ENCODE data around the gene ITGB4.

Gene ITGB4

DNA sequence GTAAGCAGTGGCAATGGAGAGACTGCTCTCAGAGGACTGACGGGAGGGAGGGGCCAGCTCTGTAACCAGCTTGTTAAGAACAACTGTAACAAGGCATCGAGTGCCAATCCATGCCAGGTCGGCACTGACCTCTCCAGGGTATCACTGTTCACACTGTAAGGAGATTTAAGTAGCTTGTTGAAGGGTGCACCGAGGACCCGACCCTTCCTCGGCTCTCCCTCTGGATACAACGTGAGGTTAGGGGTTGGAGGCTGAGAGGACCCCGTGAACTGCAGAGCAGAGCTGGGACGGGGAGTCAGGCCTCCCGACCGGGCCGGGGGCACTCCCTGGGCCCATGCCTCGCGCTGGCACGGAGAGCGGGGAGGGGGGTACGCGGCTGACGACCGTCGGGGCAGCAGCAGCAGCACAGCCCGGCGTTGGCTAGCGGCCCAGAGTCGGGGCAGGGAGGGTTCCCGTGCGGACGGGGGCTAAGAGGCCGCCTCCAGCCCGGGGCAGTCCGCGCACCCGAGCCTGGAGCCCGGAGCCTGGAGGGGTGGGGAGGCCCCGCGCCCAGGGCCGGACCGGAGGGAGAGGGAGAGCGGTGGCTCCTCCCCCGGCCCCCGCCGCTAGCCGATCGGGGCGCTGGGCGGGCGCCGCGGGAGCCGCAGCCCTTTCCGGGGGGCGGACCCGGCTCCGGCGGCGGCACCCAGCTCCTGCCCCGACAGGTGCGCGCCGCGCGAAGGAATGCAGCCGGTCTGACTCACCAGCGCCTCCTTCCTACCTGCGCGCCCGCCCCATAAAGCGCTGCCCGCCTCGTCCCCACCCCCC, at the start of gene ITGB4:
Gene ITGB4, plus strand, starts transcription at position 804 of the 807 bp plus-strand sequence. CDS start 3,245 bp downstream, outside the sequence.
- peak in 1 of 2 experiments; percentile 79 for DNase-seq

DNA sequence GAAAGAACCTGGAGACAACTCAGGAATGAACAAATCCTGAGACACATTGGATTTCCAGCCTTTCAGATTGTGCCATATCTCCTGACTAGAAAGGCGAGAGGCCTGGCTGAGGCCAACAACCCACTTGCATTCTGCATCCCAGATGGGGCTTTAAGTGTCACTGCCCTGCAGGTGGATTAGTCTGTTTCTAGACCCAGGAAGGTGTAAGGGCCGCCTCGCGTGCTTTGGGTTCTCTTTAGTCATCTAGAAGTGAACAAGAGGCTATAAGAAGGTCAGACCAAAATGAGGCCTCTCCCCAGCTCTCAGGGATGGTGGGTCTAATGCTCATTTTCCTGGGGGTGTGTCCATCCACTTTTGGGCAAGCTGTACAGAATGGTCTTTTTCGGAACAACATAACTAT, 49.2 kb upstream of the ITGB4 start:
- no peak for DNase-seq

DNA sequence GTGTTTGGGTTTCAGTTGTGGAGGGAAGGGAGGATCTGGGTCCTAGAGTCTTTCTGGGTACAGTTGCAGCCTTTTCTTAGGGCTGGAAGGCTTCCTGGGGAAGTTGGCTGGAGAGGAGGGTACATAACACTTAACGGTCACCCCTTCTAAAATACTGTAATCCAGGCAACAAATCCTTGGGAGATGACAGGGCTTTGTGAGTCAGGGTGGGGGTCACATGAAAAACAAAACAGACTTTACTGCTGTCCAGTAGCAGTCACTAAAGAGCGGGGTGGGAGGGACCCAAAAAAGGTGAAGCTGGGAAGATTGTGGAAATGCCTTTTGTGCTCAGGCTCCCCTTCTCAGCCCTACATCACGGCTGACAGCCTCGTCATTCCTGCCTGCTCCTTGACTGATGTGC, 47.8 kb upstream of the ITGB4 start:
- DNase-seq, result no peak

DNA sequence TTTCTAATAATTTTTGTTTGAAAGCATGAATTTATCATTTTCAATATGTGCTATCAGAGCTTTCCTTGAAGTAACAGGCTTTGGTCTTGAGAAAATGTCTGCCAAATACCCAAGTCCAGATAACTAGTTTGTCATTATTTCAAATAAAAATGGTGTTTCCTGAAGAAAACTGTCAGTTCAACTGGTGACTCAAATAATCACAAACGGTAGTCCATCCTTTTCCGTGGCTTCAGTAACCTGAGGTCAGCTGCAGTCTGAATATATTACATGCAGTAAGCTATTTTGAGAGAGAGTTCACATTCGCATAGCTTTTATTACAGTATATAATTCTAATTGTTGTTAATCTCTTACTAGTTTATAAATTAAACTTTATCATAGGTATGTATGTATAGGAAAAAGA, 44.8 kb upstream of the ITGB4 start:
- DNase-seq, result no peak

DNA sequence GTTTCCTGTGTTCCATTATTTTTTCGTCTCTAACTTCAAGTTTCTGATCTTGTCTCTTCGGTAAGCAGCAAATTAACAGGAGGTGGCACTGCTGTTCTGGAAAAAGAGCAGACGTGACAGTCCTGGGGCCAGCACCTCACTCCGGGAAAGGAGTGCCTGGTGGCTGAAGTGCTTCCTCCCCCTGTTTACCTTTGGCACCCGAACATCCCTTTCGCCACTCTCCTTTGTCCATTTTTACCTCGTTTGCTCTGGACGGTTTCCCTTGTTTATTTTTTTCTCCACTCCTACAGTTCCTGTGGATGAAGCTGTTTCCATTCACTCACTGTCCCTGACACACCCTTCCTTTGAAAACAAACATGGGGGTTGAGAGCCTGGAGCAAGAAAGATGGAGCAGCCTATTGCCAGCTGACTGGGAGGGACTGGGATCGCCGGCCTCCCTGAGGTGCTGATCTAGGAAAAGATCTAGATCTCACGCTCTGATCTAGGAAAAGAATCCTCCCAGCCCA, 41.5 kb upstream of the ITGB4 start:
- DNase-seq, result no peak

DNA sequence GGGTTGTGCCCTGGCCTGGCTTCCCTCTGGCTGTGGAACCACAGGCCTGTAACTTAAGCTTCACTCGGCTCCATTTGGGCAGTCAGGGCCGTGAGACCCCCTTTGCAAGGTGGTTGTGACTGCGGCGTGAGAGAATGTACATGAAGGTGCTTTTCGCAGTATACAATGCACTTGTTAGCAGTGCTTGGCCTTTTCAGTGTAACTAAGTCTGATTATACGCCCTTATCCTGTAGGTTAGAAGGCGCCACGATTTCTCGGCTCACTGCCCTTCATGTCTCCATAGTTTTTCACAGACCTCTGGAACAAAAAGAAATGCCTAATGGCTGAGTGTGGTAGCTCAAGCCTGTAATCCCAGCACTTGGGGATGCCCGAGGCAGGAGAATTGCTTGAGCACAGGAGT, 40.8 kb upstream of the ITGB4 start:
- no peak for DNase-seq

DNA sequence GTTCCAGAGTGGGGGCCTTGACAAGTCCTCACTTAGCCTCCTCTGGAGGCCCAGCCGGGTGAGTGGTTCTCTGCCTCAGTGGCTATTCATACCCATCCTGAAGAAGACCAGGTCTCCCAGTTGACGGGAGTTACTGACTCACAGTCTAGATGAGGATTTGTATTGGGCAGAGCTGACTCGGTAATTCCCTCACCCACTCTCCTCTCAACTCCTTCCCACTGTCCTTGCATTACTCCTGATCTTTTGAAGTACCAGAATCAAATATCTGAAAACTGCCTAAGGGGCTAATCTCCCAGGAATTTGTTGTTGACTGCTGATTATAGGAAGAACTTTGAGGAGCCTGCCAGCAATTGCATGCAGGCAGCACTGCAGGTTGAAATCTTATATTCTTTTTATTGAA, 40.0 kb upstream of the ITGB4 start:
- no peak for DNase-seq

DNA sequence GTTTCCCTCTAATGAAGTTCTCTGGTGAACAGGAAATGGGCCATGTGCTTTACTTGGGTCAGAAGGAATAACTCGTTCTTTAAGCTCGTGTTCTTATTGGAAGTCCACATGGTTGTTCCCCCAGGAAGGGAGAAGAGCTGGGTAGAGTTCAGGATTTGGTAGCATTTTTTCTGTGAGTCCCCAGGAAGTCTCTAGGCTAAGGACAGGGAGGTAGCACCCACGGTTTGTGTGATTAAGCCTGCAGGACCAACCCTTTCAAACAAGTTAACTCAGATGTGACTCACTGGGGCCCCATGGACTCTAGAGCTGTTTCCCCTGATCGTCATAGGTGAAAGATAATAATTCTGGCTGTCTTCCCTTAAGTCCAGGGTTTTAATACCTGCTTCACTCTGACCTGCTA, 37.7 kb upstream of the ITGB4 start:
- DNase-seq, result no peak

DNA sequence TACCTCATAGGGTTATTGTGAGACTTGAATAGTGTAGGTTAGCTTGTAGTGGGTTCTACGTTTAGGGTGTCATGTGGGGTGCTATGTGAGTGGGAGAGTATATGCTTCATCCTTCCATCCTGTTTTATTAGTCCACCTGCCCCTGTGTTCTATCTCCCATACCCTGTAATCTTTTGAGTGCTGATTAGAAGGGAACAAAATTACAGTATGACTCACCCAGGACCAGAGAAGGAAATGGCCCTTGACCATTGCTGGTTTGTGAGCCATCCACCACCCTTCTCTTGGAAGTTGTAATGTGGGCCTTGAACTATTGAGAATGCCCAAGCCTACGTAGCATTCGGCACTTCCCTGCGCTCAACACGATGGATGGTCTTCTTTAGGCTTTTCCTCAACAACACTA, 37.0 kb upstream of the ITGB4 start:
- no peak for DNase-seq

DNA sequence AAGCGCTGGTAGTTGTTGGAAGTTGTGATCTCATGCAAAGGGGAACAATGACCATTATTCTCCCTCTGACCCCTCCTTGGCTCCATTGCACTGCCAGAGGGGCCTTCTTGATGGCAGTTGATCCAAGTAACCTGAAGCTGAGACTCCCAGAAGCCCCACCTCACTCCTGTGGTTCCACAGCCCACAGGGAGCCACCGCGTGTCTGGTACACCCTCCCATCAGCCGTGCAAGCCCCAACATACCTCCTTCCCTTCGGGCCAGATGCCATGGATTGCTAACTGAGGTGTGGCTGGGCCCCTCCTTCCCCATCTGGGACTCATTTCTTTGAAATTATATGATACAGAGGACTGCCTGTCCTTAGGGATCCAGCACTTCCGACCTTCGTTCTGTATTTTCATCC, 36.3 kb upstream of the ITGB4 start:
- no peak for DNase-seq

DNA sequence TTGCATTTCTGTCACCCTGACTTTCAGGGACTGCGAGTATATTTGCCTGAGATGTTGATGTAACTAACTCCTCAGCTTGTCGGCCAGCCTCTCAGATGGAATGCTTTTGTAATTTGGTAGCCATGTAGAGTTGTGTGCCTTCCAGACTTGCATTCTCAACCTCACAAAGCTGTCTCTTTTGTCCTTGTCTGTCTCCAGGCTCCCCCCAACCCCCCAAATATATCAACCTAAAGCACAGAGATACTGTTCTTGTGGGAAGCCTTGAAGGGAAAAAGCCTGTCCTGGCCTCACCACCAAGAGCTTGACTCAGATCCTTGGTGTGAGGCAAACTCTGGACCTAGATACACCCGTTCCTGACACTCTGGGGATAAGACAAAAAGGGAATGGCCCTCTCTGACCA, 35.8 kb upstream of the ITGB4 start:
- no peak for DNase-seq

DNA sequence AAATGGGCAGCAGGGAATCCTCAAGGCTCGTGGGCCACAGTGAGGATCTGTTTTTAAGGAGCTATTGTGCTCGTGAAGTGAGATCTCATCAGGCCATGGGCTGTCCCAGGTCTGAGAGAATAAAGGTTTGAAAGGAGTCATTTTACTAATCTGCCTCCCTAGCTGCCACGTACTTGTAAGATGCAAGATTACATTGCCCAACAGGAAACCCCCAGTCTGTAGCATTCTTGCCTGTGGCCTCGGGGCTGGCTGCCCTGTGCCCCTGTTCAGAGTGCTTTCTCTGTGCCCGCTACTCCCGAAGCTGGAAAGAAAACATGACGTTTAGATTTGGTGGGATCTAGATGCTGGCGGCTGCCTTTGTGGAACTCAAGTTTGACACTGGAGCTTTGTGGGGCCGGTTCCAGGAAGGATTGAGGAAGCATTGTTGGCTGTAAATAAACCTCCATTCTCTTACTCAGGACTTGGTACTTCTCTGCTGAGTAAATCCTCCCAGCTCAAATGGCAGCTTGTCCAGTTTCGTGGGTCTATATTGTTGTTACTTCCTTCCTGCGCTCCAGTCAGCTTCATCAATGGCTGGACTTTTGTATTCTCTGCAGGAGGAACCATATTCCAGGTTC, 32.9 kb upstream of the ITGB4 start:
- no peak for DNase-seq

DNA sequence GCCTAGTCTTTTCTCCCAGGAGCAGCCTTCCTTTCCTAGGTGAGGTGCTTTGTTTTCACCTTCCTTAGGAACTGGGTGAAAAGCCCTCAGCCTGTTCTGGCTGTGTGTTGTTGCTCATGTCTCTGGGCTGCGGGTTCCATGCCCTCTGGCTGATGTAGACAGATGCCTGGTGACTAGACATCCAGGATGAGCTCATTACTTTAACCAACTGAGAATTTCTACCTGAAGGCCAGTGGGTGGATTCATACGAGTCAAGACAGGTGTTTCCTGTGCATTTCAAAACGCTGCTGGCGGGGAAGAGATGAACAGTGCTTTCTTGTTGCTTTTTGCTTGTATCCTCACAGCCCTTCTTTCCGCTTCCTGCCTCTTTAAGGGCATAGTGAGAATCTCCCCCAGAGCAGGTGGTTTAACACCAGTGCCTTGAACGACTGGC, 31.8 kb upstream of the ITGB4 start:
- DNase-seq, result no peak

DNA sequence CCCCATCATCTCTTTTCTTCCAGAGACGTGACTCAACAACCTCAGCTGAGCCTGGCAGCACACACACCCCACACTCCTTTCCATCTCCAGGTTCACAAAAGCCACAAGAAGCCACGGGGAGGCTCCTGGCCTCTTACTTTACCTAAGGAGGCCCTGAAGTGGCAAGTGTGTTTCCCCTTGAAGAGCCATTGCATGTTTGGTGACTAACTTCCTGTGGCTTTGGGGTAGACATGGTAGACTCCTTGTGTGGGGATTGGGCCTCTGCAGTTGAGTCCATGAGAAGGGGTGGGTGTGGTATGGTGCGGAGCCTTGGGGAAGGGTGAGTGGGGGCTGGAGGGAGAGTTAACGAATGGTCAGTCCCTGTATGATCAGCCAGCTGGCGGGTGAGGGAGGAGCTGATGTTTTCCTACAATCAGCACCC, 29.9 kb upstream of the ITGB4 start:
- DNase-seq, result no peak

DNA sequence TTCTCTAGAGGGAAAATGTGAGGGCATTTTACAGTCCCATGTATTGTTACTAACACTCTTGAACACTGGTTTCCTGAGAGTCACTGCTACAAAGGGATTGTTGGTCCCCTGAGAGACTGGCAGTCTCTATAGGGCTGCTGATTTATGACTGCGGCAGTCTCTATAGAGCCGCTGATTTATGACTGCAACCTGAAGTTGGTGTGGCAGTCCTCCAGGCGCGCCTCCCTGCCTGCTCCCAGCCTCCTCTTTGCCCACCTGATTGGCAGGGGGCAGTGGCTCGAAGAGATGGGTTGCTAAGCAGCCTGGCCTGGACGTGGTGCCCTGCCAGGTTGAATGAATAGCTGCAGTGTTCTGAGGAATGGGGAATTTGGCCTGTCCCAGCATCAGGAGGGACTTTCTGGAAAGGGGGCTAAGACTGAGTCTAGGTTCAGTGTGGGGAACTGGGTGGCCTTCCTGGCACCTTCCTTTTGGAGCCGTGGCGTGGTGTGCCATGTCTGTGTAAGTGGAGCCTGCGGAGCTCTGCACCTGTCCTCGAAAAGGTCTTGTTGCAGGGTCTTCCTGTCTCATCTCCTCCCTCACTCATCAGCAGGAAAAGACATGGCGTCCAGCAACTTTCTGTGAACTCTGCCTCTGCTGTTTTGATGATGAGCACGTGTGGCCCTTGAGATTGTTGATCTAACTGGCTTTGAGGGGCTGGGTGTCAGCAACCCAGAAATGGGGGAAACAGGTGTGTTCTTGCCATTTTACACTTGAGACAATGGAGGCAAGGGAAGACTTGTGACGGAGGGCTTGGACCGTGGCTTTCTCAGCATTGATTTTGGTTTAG, 29.2 kb upstream of the ITGB4 start:
- DNase-seq, result no peak

DNA sequence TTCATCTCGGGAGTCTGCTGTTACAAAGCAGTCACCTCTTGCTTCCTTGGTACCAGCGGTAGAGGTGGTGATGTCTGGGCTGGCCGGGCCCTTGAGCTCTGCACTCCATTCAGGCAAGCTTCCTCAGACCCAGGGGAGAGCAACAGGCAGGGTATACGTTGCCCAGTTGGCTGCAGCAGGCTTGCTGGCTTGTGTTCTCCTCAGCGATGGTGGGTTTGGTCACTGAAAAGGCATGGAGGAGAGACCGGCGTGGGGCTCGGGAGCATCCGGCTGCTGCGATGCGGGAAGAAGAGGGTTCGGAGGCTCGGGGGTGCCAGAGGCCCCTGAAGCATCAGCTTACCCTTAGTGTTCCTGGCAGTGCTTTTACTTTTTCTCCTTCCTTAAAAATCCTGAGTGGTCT, 28.3 kb upstream of the ITGB4 start:
- no peak for DNase-seq

DNA sequence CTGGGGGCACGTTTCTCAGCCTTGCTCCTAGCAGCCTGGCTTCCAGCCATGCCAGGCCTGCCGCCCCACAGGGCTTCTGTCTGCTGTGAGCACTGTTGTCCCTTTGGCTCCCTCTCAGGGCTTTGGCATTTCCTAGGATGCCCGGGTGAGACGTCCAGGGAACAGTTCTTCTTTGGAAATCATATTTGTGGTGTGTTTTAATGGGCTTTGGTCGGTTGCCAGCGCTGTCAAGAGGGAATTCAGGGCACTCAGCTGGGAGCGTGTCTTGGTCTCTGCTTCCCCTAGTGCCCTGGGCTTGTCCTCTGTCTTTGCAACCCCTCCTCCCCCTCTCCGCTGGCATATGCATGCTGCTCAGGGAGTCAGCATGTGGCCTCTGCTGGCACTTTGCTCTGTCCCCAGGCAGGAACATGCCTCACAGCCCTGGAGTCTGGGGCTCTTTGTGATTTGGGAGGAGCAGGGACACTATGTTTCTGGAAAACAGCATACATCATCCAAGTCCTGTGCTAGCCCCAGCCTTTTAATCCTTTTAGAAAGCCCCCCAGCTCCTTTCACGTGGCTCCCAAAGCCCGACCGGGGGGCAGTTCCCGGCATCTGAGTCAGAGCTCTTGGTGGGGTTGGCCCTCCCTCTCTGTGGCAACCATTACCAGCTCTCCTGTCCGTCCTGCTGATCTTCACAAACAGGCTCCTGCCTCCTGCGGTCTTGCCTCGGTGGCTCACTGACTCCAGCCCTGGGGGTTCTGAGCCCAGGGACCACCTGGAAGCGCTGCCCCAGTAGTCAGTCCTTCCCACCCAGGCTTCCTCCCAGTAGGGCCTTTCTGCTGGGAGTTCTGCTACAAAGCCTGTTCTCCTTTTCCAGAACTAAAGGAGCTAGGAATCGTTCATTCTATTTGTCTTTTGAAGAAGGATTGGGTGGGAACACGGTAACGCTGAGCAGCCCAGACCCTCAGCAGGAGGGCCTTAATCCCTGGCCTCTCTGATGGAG, 27.5 kb upstream of the ITGB4 start:
- no peak for DNase-seq

DNA sequence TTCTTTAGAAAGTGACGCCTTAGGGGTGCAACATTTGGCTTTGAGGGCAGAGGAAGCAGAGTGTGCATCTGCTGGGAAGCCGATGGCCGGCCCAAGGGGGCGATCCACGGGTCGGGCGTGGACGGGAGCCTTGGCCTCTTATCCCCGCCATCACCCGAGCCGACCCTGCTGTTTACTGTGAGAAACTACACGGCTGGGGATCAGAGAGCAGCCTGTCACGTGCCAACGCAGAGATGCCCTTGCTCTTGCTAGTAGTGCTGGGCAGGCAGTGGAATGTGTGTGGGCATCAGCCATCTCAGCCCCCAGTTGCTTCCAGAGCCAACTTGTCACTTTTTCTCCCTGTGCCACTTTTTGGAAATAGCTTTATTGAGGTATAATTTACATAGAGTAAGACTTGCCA, 26.7 kb upstream of the ITGB4 start:
- DNase-seq, result no peak

DNA sequence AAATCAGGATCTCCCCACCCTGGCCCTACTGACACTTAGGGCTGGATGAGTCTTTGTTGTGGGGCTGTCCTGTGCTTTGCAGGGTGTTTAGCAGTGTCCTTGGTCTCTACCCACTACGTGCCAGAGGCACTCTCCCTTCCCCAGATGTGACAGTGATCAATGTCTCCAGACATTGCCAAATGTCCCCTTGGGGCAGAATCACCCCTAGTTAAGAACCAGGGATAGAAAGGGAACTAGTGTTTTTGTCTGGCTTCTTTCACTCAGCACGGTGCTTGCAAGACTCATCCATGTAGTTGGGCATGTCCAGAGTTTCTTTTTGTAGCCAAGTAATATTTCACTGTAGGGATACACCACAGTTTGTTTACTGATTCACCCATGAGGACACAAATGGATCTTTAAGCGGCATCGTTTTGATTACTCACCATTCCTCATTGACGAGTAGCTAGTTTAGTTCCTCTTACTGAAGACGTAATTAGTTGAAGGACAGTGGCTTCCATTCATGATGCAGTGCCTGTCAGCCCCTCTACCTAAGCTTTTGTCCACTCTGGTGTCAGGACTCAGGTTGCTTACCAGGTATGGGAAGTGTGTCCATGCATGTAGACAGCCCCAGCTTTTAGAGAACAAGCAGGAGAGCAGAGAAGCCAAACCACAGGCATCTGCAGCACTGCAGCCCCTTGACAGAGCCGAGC, 26.0 kb upstream of the ITGB4 start:
- no peak for DNase-seq

DNA sequence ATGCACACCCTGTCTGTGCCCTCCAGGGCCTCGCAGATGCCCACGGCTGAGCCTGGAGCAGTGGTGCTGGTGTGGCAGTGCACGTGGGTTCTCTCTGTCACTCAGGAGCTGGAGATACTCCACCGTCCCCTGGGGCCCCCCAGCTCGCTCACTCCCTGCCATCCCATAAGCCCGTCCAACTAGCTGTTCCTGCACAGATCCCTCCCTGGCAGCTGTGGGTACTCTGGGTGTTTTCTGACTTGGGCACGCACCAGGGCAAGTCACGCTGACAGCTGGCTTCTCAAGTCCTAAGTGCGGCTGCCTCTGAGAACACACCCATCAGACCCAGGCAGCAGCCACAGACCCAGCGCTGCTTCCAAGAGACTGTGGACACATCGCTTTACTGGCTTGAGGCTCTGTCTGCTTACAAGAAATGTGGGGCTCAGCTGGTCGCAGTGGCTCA, 25.4 kb upstream of the ITGB4 start:
- DNase-seq, result no peak

DNA sequence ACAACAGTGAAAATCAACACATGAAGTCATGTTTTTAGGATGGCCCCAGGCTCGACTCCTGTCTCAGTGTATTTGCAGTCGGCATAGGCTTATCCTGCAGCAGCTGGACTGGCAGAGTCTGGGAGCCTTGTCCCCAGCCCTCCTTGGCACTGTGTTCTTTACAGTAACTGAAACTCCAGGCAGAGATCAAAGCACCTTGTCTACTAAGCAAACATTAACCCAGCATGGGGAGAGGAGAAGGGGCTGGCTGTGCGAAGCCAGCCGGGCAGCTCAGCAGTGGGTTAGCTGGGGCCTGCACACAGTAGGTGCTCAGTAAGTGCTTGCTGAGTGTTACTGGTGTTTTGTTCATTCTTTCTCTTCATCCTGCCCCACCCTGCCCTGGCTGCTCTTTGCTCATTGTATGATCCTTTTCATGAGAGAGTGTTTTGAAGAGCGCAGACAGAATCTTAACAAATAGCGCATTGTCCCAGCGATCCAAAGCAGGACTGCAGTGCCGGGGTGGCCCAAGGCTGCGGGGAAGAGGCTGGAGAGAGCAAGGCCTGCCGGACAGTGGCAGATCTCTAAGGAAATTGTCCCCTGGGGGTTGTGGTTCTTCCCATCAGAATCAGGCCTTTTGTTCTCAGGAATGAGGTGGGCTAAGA, 23.5 kb upstream of the ITGB4 start:
- DNase-seq, result no peak
